WI38 (cell line): ENCODE results near the gene TLCD3B.

Source experiments
- H3K4me3 ChIP-seq: 2 replicates; pipeline ENCODE4 v1.5.1; 2011; ENCODE audit warnings: low read depth, mild to moderate bottlenecking, control low read depth, low read length
- CTCF ChIP-seq: IDR thresholded peaks from 2 replicates; pipeline ENCODE4 v1.5.1; 2012; ENCODE audit warnings: low read depth, mild to moderate bottlenecking, control low read depth, low read length

TLCD3B gene

GRCh38 chr16:29984764-29985147 is 46.3 kb downstream of the TLCD3B start:
- no peak overlapping the region for H3K4me3 ChIP-seq
- no peak for TF ChIP-seq CTCF

- H3K4me3 ChIP-seq = no peak overlapping the region
- TF ChIP-seq CTCF = no peak
Measured at GRCh38 chr16:29984137-29984763, 46.8 kb downstream of the TLCD3B start.

GRCh38 chr16:29983420-29984136 is 47.5 kb downstream of the TLCD3B start:
- no peak for TF ChIP-seq CTCF
- H3K4me3 ChIP-seq = no peak overlapping the region

- H3K4me3 ChIP-seq = no peak overlapping the region
- TF ChIP-seq CTCF = no peak
Measured at GRCh38 chr16:29982560-29983419, 48.3 kb downstream of the TLCD3B start.

GRCh38 chr16:29978564-29979270 is 52.4 kb downstream of the TLCD3B start:
- H3K4me3 ChIP-seq = no peak overlapping the region

GRCh38 chr16:29978081-29978480 is 53.0 kb downstream of the TLCD3B start:
- no peak overlapping the region for H3K4me3 ChIP-seq
- TF ChIP-seq CTCF = no peak

More at GRCh38 chr16:29978564-29979270, 52.4 kb downstream of the TLCD3B start:
- no peak for TF ChIP-seq CTCF
